HuH-7 (cell line): ENCODE data around the gene PCBP3.

ENCODE experiments used
- DNase-seq: peaks from one replicate; pipeline ENCODE4 v3.0.0; 2011; ENCODE audit warnings: low spot score

Gene PCBP3

GRCh38 chr21:45753445-45753844 is 109.9 kb downstream of the PCBP3 start:
- DNase-seq, result no peak

DNA sequence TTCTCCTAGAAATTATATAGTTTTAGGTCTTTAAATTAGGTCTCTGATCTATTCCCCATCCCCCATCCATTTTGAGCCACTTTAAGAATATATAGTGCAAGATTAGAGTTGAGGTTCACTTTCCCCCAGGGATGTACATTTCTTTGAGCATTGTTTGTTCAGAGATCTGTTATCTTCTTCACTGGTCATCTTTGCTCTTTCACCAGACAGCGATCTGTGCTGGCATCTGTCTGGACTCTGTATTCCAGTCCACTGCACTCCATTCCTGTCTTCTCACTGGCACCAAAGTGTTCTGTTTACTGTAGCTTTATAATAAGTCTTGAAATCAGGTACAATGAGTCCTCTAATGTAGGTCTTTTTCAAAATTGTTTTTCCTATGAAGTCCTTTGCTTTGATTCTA is 112.5 kb downstream of the PCBP3 start:
- DNase-seq, result no peak

DNA sequence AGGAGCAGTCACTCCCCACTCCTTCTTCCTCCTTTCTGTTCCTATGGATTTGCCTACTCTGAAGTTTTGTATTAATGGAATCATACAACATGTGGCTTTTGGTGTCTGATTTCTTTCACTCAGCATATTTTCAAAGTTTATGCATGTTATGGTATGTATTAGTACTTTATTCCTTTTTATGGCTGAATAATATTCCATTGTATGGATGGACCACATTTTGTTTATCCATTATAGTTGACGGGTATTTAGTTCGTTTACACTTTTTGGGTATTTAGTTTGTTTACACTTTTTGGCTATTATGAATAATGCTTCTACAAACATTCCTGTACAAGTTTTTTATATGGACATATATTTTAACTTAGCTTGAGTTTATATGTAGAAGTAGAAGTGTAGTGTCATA is 113.1 kb downstream of the PCBP3 start:
- DNase-seq, result no peak

DNA sequence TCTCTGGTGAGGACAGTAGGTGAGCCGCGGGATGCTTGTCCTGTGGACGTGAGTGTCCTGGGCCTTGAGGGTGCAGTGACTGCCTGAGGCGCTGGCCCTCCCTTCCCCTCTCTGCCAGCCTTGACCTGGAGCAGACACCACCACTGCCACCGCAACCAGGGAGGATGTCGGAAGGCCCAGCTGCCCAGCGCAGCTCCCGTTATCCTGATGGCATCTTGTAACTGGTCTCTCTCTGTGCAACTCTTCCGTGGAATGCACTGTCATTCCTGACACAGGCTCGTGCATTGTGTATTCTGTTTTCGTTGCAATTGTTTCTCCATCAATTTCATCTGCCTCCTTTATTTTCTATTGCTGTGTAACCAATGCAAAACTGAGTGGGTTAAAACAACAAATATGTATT is 118.2 kb downstream of the PCBP3 start:
- no peak for DNase-seq

DNA sequence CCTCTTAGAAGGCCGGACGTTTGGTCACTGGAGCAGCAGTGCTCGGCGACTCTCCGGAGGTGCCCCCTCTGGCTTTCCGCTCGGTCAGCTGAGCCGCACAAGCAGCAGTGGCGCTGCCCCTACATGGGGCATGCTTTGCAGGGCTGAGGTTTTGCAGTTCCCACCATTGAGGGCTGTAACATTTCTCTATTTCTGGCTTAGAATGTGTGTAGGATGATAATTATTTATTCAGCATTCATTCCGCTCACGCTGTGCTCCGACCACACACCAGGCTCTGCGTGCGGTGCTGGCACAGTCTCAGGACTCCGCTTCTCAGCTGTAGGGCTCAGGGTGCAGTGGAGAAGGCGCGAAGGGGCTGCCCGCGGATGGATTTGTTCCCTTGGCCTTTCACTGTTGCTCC is 119.5 kb downstream of the PCBP3 start:
- no peak for DNase-seq

- DNase-seq, result no peak
These were observed 120.0 kb downstream of the PCBP3 start for GRCh38 chr21:45763506-45763905.

- no peak for DNase-seq
These were observed 121.3 kb downstream of the PCBP3 start for GRCh38 chr21:45764792-45765191.

- DNase-seq, result no peak
These were observed 121.8 kb downstream of the PCBP3 start for GRCh38 chr21:45765375-45765774.

DNA sequence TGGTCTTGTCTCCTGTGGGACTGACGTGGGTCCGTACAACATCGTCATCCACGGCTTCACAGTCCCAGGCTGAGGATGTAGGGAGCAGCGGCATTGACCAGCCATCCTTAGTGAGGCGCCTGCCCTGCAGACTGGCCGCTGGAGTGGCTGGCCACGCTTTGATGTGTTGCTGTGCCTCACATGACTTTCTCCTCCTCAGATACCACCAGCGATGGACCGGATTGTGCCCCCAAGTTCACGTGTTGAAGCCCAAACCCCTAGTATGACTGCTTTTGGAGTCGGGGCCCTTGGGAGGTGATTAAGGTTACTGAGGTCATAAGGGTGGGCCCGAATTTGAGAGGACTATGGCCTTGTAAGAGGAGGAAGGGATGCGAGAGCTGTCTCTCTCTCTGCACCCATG is 122.5 kb downstream of the PCBP3 start:
- DNase-seq, result no peak

- no peak for DNase-seq
These were observed 123.0 kb downstream of the PCBP3 start for GRCh38 chr21:45766501-45766900.

GRCh38 chr21:45767071-45768006 is 123.8 kb downstream of the PCBP3 start:
- no peak for DNase-seq

DNA sequence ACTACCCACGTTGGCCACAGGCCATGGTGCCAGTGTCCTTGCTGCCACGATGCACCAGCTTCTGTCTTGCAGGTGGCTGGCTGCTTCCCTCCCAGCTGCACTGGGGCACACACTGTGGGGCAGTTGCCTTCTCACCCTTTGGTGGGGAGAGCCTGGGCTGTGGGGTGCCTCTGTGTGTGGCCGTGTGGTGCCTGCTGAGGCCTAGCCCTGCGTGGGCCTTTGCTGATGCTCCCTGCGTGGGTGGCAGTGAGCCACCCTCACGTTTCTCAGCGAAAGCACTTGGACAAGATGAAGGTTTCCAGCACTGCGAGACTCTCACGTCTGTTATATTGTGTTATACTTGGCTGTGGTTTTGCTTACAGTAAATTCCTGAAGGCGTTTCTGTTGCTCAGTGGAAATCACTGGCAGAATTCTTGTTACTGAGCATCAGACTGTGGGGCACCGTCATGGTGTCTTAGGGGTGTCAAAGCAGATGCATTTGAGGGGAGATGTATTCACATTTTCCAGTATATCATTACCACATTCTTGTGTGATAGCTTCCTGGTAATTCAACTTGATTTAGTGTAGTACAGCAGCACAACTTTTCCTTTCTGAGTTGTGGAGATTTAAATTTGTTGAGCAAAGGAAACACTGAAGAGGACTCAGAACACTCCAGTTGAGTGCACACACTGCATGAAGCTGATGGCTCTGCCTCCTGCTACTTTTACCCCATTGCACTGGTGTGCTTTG is 124.7 kb downstream of the PCBP3 start:
- no peak for DNase-seq

- no peak for DNase-seq
These were observed 125.2 kb downstream of the PCBP3 start for GRCh38 chr21:45768740-45769048.

GRCh38 chr21:45769294-45769693 is 125.8 kb downstream of the PCBP3 start:
- DNase-seq, result no peak

DNA sequence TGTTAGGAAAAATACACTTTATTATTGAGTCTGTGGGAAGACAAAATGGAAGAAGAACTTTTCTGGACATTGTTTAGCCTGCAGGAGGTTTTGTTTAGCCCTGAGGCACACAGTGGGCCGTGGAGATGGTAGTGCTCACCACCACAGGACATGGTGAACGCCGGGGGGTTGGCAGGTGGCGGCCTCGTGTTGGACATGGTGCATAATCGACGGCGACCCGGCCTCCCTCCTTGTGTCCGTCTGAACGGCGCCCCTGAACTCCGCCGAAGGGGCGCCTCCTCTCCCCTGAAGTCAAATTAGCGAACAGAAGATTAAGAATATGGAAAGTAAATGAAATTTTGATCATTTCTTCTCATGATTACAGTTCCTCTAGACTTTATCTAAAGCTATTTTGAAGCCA is 126.4 kb downstream of the PCBP3 start:
- no peak for DNase-seq

- no peak for DNase-seq
These were observed 128.7 kb downstream of the PCBP3 start for GRCh38 chr21:45772180-45772579.

GRCh38 chr21:45774291-45774690 is 130.8 kb downstream of the PCBP3 start:
- DNase-seq, result no peak

DNA sequence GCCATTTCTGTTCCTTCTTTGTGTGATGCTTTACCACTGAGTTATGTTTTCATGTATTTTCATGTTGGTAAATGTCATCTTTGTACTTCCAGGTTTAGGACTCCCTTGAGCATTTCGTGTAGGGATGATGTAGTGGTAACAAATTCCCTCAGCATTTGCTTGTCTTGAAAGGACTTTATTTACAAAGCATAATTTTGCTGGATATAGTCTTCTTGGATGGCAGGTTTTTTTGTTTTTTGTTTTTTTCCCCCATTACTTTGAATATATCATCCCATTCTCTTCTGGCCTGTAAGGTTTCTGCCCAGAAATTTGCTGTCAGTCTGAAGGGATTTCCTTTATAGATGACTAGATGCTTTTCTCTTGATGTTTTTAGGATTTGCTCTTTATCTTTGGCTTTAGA is 133.4 kb downstream of the PCBP3 start:
- DNase-seq, result no peak

DNA sequence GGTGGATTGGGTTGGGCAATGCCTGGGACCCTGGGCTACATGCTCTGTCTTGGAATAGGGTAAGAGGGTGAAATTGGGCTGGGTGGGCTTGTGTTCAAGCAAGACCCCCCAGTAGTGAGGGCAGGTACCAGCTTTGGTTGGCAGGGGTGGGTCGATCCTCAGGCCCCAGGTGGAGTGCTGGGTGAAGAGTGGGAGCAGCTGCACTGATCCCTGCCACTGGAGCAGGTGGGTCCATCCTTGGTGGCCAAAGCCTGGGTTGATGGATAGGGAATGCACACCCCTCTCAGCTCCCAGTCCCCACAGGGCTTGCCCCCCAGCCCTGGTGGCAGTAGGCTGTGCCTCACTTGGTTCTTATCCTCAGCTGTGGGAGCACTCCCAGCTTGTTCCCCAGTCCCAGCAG is 135.2 kb downstream of the PCBP3 start:
- no peak for DNase-seq

DNA sequence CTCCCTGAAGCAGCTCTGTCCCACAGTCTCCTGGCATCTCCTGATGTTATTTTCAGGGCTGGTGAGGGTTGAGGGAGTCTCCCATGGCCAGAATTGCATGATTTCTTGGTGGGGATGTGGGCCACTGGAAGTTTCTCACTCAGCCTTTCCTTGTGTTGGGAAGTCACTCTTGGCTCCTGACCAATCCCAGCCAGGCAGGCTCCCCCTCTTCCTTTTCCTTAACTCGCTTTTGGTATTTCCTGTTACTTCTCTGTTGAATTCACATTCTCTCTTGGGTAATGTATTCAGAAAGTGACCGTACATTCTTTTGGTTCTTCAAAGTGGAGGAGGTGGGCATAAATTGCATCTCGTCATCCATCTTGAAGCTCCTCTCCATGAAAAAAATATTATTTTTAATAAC is 135.7 kb downstream of the PCBP3 start:
- no peak for DNase-seq

GRCh38 chr21:45780647-45781046 is 137.1 kb downstream of the PCBP3 start:
- no peak for DNase-seq

DNA sequence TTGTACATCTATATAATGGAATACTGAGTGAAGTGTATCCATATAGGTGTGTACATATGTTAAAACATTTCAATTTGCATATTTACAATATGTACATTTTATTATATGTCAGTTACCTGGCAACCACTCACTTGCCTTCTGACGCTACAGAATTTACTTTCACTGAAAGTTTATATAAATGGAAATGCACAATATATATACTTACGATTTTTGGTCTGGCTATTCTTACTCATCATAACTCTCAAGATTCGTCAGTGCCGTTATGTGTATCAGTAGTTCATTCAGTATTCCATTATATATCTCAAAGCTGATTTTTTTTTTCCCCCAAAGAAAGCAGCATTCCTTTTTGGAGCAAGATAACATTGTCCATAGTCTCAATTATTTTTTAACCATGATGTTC is 138.2 kb downstream of the PCBP3 start:
- no peak for DNase-seq

- no peak for DNase-seq
These were observed 143.1 kb downstream of the PCBP3 start for GRCh38 chr21:45786660-45787059.

DNA sequence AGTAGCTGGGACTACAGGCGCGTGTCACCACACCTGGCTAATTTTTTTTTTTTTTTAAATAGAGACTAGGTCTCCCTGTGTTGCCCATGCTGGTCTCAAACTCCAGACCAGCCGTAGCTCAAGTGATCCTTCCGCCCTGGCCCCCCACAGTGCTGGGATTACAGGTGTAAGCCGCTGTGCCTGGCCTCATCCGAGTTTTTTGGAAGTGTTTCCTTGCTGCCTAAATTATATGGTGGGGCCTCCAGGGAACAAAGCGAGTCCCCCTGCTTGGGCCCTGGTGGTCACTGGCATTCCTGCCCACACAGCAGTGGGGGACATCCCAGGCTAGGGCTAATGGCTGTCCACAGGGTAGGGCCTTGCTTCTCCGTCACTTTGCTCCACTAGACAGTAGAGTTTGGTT is 143.8 kb downstream of the PCBP3 start:
- no peak for DNase-seq
